HepG2 (cell line): ENCODE data around the gene CDK6. TPM values are rescaled to one million over a fixed set of nuclear protein-coding genes. Genes with fewer than 3 reads are reported as not detected.

Experiments
- ATAC-seq: fragments of 200-7000 bp; cut with Tn5 transposase; 3 replicates; pipeline ENCODE4 v1.9.1; 2020; ENCODE audit warnings: mild to moderate bottlenecking, moderate library complexity
- BruUV-seq: library from RNA; stranded (reverse); fragments of 400-500 nt; replicated peaks from 2 replicates; lab custom pipeline; 2021; lab: Mats Ljungman, UMichigan
- CTCF ChIA-PET: fragments of 300-600 bp; formaldehyde crosslinking; extraction: SDS; loops from one replicate; lab custom pipeline; 2021; ENCODE audit warnings: low total read pairs, inconsistent platforms, low intra/inter-chr PET ratio; lab: Yijun Ruan, JAX
- POLR2A ChIA-PET: fragments of 350-600 bp; sonication (Branson Sonifier 250); formaldehyde crosslinking; loops from one replicate; lab custom pipeline; 2020; ENCODE audit warnings: antibody characterized with exemption, inconsistent platforms; lab: Yijun Ruan, JAX
- DNase-seq: peaks from one replicate; pipeline ENCODE4 v3.0.0-alpha.2; 2015; ENCODE audit warnings: low spot score
- FAIRE-seq: peaks from 3 replicates; lab custom pipeline; 2011; peaks lifted over from hg19 to GRCh38; lab: Jason Lieb, UNC
- H2AFZ ChIP-seq: one replicate; pipeline ENCODE4 v1.6.1; 2011; ENCODE audit warnings: low read length, inconsistent platforms
- H3K27ac ChIP-seq: fragments of 300-600 bp; 3 replicates; pipeline ENCODE4 v1.8.0; 2011; ENCODE audit warnings: mixed run types, mild to moderate bottlenecking, mixed read lengths, low read length, inconsistent platforms; ENCODE audit not compliant: insufficient read depth; ENCODE audit errors: extremely low read length
- H3K27me3 ChIP-seq, 2 experiments: fragments of 200-600 bp in 1 of 2; 2 replicates in 1 of 2; 3 replicates in 1 of 2; pipeline versions ENCODE4 v1.6.0 to v1.8.0; 2011; ENCODE audit warnings: low read length in 2 of 2, mild to moderate bottlenecking in 2 of 2, moderate library complexity in 2 of 2, inconsistent platforms in 1 of 2; ENCODE audit not compliant: insufficient read depth in 2 of 2, control insufficient read depth in 1 of 2
- H3K36me3 ChIP-seq, 2 experiments: fragments of 200-600 bp in 1 of 2; replicated peaks in 1 of 2; 2 replicates in 1 of 2; 3 replicates in 1 of 2; pipeline versions ENCODE4 v1.5.1 to v1.8.0; 2011; ENCODE audit warnings: low read length in 2 of 2, inconsistent platforms in 1 of 2; ENCODE audit not compliant: insufficient read depth in 2 of 2, control insufficient read depth in 1 of 2
- H3K4me1 ChIP-seq: 2 replicates; pipeline ENCODE4 v1.5.1; 2012; ENCODE audit warnings: low read length, inconsistent platforms; ENCODE audit not compliant: insufficient read depth
- H3K4me2 ChIP-seq: 2 replicates; pipeline ENCODE4 v1.6.0; 2011; ENCODE audit warnings: low read depth, low read length, inconsistent platforms
- H3K4me3 ChIP-seq, 3 experiments: fragments of 200-600 bp in 1 of 3; sonication (generic), shearing (Covaris generic) in 1 of 3; replicated peaks in 1 of 3; 2 replicates each; pipeline ENCODE4 v1.5.1; 2011 to 2016; ENCODE audit warnings: low read length in 3 of 3, inconsistent platforms in 2 of 3, low read depth in 2 of 3, mild to moderate bottlenecking in 2 of 3, control low read depth in 1 of 3, mixed read lengths in 1 of 3; ENCODE audit not compliant: insufficient read depth in 1 of 3
- H3K79me2 ChIP-seq: one replicate; pipeline ENCODE4 v1.6.1; 2011; ENCODE audit warnings: low read length, inconsistent platforms; ENCODE audit not compliant: insufficient read depth
- H3K9ac ChIP-seq: 2 replicates; pipeline ENCODE4 v1.6.0; 2011; ENCODE audit warnings: mild to moderate bottlenecking, low read depth, low read length, inconsistent platforms; ENCODE audit not compliant: insufficient read depth
- H3K9me3 ChIP-seq: 2 replicates; pipeline ENCODE4 v1.5.1; 2012; ENCODE audit warnings: mild to moderate bottlenecking, low read length
- H4K20me1 ChIP-seq: 2 replicates; pipeline ENCODE4 v1.6.0; 2011; ENCODE audit warnings: inconsistent platforms, mild to moderate bottlenecking, low read length, moderate library complexity; ENCODE audit not compliant: insufficient read depth
- ERF ChIP-seq: IDR thresholded peaks from 2 replicates; pipeline ENCODE4 v1.6.1; 2018; ENCODE audit warnings: missing biosample characterization, missing genetic modification reagents
- ESRRA ChIP-seq: sonication (generic); formaldehyde crosslinking; IDR thresholded peaks from 2 replicates; pipeline ENCODE4 v1.5.1; 2020; ENCODE audit warnings: mild to moderate bottlenecking, low read depth, missing genetic modification reagents
- MED1 ChIP-seq: sonication (generic); formaldehyde crosslinking; IDR thresholded peaks from 2 replicates; pipeline ENCODE4 v1.4.0; 2020; ENCODE audit warnings: missing genetic modification reagents
- RBM22 ChIP-seq: fragments of 200-400 bp; formaldehyde crosslinking; optimal IDR thresholded peaks from 2 replicates; pipeline ENCODE3; 2017; ENCODE audit warnings: mild to moderate bottlenecking, low read length, moderate library complexity
- RELA ChIP-seq: sonication (generic); formaldehyde crosslinking; IDR thresholded peaks from 2 replicates; pipeline ENCODE4 v1.4.0; 2020; ENCODE audit warnings: missing genetic modification reagents
- ZFP90 ChIP-seq: sonication (generic); formaldehyde crosslinking; IDR thresholded peaks from 2 replicates; pipeline ENCODE4 v1.8.0; 2022; ENCODE audit warnings: missing genetic modification reagents, mild to moderate bottlenecking, inconsistent platforms, borderline replicate concordance
- ZNF598 ChIP-seq: sonication (generic); formaldehyde crosslinking; IDR thresholded peaks from 2 replicates; pipeline ENCODE4 v1.5.1; 2020; ENCODE audit warnings: mild to moderate bottlenecking, missing genetic modification reagents, borderline replicate concordance
- WGBS: methylation state at CpG from one replicate; pipeline ENCODE4 v1.1.6; 2017; ENCODE audit warnings: low lambda C conversion rate; 5-methylcytosine and 5-hydroxymethylcytosine counted together
- in situ Hi-C: cut with HindIII; loops from 2 replicates; pipeline ENCODE4 v1.10.0; 2017; ENCODE audit warnings: low pct_unique_long_range_greater_than_20kb; ENCODE audit not compliant: extremely low pct_ligation_motif_present
- intact Hi-C: fragments of 100-400 bp; cut with micrococcal nuclease; formaldehyde crosslinking; loops from one replicate; pipeline ENCODE4 v1.10.0; 2022; ENCODE audit not compliant: unreplicated experiment
- polyA plus RNA-seq, 8 experiments: library from polyadenylated mRNA; depleted of rRNA in 3 of 8; stranded (reverse) in 7 of 8; unstranded in 1 of 8; fragments of >200 nt; fragmentation: Illumina TruSeq in 4 of 8; extraction: Trizol in 4 of 8; gene quantifications; 2 replicates each; pipeline versions ENCODE4 v1.2.1 to v1.2.3, GENCODE V29; 2011 to 2016; ENCODE audit warnings: low read depth in 4 of 8, missing spikeins in 1 of 8, mixed read lengths in 1 of 8; ENCODE audit not compliant: insufficient read depth in 1 of 8
- total RNA-seq, 5 experiments: library from RNA; depleted of rRNA; stranded (reverse); fragments of >200 nt; fragmentation: Illumina TruSeq; extraction: Trizol; gene quantifications; 2 replicates each; pipeline ENCODE4 v1.2.3, GENCODE V29; 2016; ENCODE audit warnings: low read depth in 1 of 5
- TF ChIP-seq, protein P1 (sequence below): sonication (generic); formaldehyde crosslinking; IDR thresholded peaks from 2 replicates; pipeline ENCODE4 v1.8.1; 2023; ENCODE audit warnings: mild to moderate bottlenecking, moderate library complexity, missing genetic modification reagents

The CDK6 gene
- total and polyA plus RNA-seq, 2 of the 13 experiments (the other 11 are each of a cell fraction or from before 2014, with no cell fraction given), result 34.6 to 90.8 TPM

DNA sequence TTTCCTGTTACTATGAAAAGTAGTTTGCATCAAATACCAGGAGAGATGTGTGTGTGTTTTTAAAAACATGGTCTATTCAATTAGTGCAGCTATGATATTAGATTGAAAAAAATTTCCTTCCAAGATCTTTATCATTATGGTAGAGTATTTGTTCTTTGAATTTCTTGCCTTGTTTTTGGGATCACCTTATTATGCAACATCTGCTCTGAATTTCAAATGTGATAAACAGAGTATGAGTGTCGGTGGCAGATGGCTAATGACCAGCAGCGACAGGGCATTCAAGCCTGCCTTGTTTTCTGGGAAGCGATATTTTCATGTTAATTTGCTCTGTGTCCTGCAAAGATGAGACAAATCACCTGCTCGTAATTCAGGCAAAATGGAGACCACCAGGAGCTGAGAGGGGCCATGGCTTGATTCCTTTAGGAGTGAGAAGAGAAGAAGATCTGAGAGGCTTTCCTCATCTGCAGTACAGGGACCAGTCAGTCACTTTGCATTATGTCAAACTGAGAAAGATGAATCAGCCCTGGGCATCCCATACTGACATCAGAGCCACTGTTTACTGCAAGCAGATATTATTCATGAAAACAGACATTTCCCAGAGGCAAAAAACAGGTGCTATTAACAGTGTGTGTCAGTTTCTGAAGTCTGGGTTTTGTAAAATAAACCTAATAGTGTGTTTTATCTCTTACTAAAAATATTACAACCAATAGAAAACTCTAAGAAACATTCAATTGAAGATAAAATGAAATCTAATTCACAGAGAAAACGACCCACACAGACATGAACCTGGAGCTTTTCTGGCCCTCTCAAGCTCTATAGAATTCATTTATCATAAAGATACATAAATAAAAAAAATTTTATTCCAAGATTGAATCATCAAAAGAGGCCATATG lies 67.6 kb downstream of the CDK6 start:
- no peak overlapping the region for H3K4me3 ChIP-seq
- no peak overlapping the region for H3K4me2 ChIP-seq
- H2AFZ ChIP-seq, result no peak overlapping the region
- FAIRE-seq, result no peak
- no peaks in the 10 kb centered on the region for H3K9me3 ChIP-seq
- ChIA-PET POLR2A (no interaction called here), CTCF (no interaction called here)
- peaks cover 61% of the 10 kb centered on the region for H3K79me2 ChIP-seq
- no peak overlapping the region for H3K27ac ChIP-seq
- no peak for ATAC-seq
- H3K4me1 ChIP-seq, result peaks cover 40% of the 10 kb centered on the region
- no peak for DNase-seq
- peaks cover 4% of the 10 kb centered on the region for H4K20me1 ChIP-seq
- TF ChIP-seq MED1 (no peak), RBM22 (peak; percentile 34), ZFP90 (CRISPR knock-in tag) (no peak)
- TF ChIP-seq, all 625 proteins: peak for 1
- Histone ChIP-seq H3K9ac (no peak overlapping the region), H3K27me3 (no peaks in the 10 kb centered on the region), H3K36me3 (peaks cover 11 to 76% of the 10 kb centered on the region in 2 experiments)
- in situ Hi-C loops, result no loop called here
- BruUV-seq, result no TSS peak
- intact Hi-C loops, result no loop called here
- WGBS, result 94% methylated on average over 5 of the region's 5 CpGs

DNA sequence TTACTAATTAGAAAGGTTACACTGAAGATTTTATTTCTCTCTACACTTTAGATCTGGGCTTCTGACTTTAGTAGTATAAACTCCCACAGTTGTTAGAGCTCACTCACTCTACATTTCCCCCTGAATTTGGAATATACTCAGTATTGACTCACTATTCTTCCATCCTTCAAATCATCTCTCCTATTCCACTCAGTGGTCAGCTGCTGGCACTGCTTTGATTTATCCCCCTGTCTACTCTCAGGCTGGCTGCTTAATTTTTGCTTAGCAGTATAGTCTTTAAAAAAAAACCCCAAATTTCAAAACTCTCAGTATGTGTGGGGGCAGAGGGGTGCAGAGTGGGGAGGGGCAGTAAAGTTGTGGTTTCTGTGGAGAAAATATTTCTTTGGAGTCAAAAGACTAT lies 68.9 kb downstream of the CDK6 start:
- Histone ChIP-seq H2AFZ (no peak overlapping the region), H3K4me2 (no peak overlapping the region), H3K27ac (no peak overlapping the region), H3K4me3 (no peak overlapping the region), H4K20me1 (peaks cover 4% of the 10 kb centered on the region; the same call in 1 of the 2 replicates), H3K36me3 (peaks cover 7 to 66% of the 10 kb centered on the region in 2 experiments)
- ChIA-PET POLR2A (interaction anchor here (1.2 to 2.7 kb wide), 2 partner anchors 70 to 72 kb away, joined by 4 to 7 read pairs; no protein-coding TSS in a partner anchor), CTCF (no interaction called here)
- no TSS peak for BruUV-seq
- intact Hi-C loops, result no loop called here
- FAIRE-seq, result no peak
- no peak for DNase-seq
- TF ChIP-seq ZNF598 (no peak), ESRRA (CRISPR knock-in tag) (no peak), ERF (CRISPR knock-in tag) (no peak), RELA (CRISPR knock-in tag) (no peak)
- TF ChIP-seq, protein P1, sequence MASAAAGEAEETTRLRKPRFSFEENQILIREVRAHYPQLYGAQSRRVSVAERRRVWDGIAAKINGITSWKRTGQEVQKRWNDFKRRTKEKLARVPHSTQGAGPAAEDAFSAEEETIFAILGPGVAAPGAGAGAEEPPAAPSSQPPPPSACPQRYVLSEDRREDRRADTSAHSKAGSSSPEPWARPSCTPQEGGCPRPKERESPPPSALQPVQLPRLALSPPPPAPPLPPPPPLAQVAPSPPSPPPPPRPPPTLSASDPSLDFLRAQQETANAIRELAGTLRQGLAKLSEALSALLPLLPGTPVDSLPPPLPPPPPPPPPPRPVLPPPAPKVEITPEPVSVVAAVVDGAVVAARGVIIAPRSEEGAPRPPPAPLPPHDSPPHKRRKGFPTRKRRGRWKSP (CRISPR knock-in tag), result no peak
- TF ChIP-seq, all 625 proteins: peak for 0
- peaks cover 44% of the 10 kb centered on the region for H3K4me1 ChIP-seq
- no peaks in the 10 kb centered on the region for H3K27me3 ChIP-seq
- H3K9me3 ChIP-seq, result no peaks in the 10 kb centered on the region
- in situ Hi-C loops, result no loop called here
- ATAC-seq, result no peak
- H3K9ac ChIP-seq, result no peak overlapping the region
- H3K79me2 ChIP-seq, result peaks cover 63% of the 10 kb centered on the region
